ENCODE results near the gene UBE2U. TPM values are rescaled to one million over a fixed set of nuclear protein-coding genes. Genes with fewer than 3 reads are reported as not detected.

Gene UBE2U
- total RNA-seq, 1 experiment from 2014 or later, result not detected

DNA sequence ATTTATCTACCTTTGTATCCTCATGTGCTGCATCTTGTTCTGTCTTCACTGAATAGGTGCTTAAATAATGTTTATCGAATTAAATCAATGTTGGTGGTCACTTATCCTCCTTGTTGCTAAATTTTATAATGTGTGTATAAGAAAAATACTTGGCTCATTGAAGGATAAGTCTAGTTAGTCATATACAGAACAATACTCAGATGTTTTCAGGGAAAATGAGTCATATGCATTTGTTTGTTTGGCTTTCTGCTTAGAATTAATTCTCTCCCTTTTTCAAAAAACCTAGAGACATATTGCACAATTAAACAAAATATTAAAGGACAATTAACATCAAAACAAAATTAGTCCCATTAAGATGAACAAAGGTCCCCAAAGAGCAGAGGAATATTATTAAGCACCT lies 89.0 kb downstream of the UBE2U start:
- Histone ChIP-seq H3K4me2 (ENCODE audit: low read length) (no peak overlapping the region), H2AFZ (ENCODE audit: low read depth, low read length, poor library complexity, severe bottlenecking) (no peak overlapping the region), H3K79me2 (ENCODE audit: insufficient read depth, low read length) (no peaks in the 10 kb centered on the region), H3K27me3 (ENCODE audit: insufficient read depth, low read length) (no peaks in the 10 kb centered on the region), H3K4me1 (ENCODE audit: control insufficient read depth in 1 of 2, insufficient read depth in 2 of 2, low read length in 2 of 2) (no peaks in the 10 kb centered on the region), H3K4me3 (replicated peaks in 1 of 2; ENCODE audit: low read depth in 1 of 2, low read length in 2 of 2) (no peak overlapping the region), H3K36me3 (ENCODE audit: control insufficient read depth in 1 of 2, insufficient read depth in 2 of 2, low read length in 2 of 2) (no peaks in the 10 kb centered on the region), H3K27ac (ENCODE audit: low read depth, low read length) (no peak overlapping the region), H3K9me3 (ENCODE audit: control insufficient read depth in 1 of 2, insufficient read depth in 1 of 2, low read depth in 1 of 2, low read length in 2 of 2) (no peaks in the 10 kb centered on the region), H3K9ac (ENCODE audit: low read length) (no peak overlapping the region), H3K9me2 (ENCODE audit: insufficient read depth) (no peaks in the 10 kb centered on the region), H4K20me1 (ENCODE audit: insufficient read depth) (no peaks in the 10 kb centered on the region)
- BruUV-seq (replicated peaks), result no TSS peak
- ATAC-seq (no peak), DNase-seq (ENCODE audit: low read depth, low spot score) (no peak)
- ChIA-PET POLR2A (no interaction called here), CTCF (no interaction called here), RAD21 (ENCODE audit: low non-redundant PET in 1 of 2, low total read pairs in 2 of 2, uncharacterized antibody in 2 of 2, unreplicated experiment in 2 of 2) (no interaction called here)
- intact Hi-C loops (cut with micrococcal nuclease), result no loop called here
- TF ChIP-seq, protein P1, sequence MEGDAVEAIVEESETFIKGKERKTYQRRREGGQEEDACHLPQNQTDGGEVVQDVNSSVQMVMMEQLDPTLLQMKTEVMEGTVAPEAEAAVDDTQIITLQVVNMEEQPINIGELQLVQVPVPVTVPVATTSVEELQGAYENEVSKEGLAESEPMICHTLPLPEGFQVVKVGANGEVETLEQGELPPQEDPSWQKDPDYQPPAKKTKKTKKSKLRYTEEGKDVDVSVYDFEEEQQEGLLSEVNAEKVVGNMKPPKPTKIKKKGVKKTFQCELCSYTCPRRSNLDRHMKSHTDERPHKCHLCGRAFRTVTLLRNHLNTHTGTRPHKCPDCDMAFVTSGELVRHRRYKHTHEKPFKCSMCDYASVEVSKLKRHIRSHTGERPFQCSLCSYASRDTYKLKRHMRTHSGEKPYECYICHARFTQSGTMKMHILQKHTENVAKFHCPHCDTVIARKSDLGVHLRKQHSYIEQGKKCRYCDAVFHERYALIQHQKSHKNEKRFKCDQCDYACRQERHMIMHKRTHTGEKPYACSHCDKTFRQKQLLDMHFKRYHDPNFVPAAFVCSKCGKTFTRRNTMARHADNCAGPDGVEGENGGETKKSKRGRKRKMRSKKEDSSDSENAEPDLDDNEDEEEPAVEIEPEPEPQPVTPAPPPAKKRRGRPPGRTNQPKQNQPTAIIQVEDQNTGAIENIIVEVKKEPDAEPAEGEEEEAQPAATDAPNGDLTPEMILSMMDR (IDR thresholded peaks at IDR 0.05 in 2 of 3, conservative IDR thresholded peaks at IDR 0.05 in 1 of 3; ENCODE audit: borderline replicate concordance in 1 of 3, insufficient read depth in 1 of 3, low read depth in 2 of 3, low read length in 2 of 3), result no peak
- TF ChIP-seq POLR2AphosphoS5 (IDR thresholded peaks at IDR 0.05; ENCODE audit: low read depth, low read length), result no peak
- TF ChIP-seq EZH2phosphoT487 (IDR thresholded peaks at IDR 0.05; ENCODE audit: borderline replicate concordance), result no peak
- TF ChIP-seq YY1 (IDR thresholded peaks at IDR 0.05; ENCODE audit: extremely low read depth, insufficient replicate concordance, low read depth, low read length), result no peak
- TF ChIP-seq ZFX (IDR thresholded peaks at IDR 0.05), result no peak
- no peak for TF ChIP-seq ZNF274 (IDR thresholded peaks at IDR 0.05; ENCODE audit: low read depth, low read length)
- TF ChIP-seq, protein P2, sequence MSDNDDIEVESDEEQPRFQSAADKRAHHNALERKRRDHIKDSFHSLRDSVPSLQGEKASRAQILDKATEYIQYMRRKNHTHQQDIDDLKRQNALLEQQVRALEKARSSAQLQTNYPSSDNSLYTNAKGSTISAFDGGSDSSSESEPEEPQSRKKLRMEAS (IDR thresholded peaks at IDR 0.05), result no peak
- TF ChIP-seq EGR1 (IDR thresholded peaks at IDR 0.05; ENCODE audit: low read depth), result no peak
- TF ChIP-seq POLR2A (IDR thresholded peaks at IDR 0.05; ENCODE audit: borderline replicate concordance, extremely low read depth, insufficient read depth, insufficient read length), result no peak
- no peak for TF ChIP-seq TCF7L2 (IDR thresholded peaks at IDR 0.05; ENCODE audit: borderline replicate concordance, extremely low read depth, insufficient read depth, insufficient read length)
- no peak for TF ChIP-seq FOSL1 (IDR thresholded peaks at IDR 0.05; ENCODE audit: low read depth)
- no peak for TF ChIP-seq CEBPB (IDR thresholded peaks at IDR 0.05; ENCODE audit: low read depth)
- TF ChIP-seq, protein P3, sequence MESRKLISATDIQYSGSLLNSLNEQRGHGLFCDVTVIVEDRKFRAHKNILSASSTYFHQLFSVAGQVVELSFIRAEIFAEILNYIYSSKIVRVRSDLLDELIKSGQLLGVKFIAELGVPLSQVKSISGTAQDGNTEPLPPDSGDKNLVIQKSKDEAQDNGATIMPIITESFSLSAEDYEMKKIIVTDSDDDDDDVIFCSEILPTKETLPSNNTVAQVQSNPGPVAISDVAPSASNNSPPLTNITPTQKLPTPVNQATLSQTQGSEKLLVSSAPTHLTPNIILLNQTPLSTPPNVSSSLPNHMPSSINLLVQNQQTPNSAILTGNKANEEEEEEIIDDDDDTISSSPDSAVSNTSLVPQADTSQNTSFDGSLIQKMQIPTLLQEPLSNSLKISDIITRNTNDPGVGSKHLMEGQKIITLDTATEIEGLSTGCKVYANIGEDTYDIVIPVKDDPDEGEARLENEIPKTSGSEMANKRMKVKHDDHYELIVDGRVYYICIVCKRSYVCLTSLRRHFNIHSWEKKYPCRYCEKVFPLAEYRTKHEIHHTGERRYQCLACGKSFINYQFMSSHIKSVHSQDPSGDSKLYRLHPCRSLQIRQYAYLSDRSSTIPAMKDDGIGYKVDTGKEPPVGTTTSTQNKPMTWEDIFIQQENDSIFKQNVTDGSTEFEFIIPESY (IDR thresholded peaks at IDR 0.05; ENCODE audit: extremely low read depth, insufficient replicate concordance, low read length), result no peak
